OCI-LY7 (cell line): ENCODE results near the gene NAB2. TPM values are rescaled to one million over a fixed set of nuclear protein-coding genes. Genes with fewer than 3 reads are reported as not detected.

Experiments used
- BruUV-seq: library from RNA; stranded (reverse); fragments of 400-500 nt; replicated peaks from 2 replicates; lab custom pipeline; 2021; lab: Mats Ljungman, UMichigan
- CTCF ChIA-PET: fragments of 300-600 bp; sonication (Branson Sonifier 250); formaldehyde crosslinking; loops from one replicate; lab custom pipeline; 2022; ENCODE audit warnings: antibody characterized with exemption; ENCODE audit not compliant: unreplicated experiment; lab: Charles Lee
- POLR2A ChIA-PET: fragments of 300-600 bp; sonication (Branson Sonifier 250); formaldehyde crosslinking; loops from one replicate; lab custom pipeline; 2022; ENCODE audit warnings: antibody characterized with exemption; lab: Charles Lee
- DNase-seq: peaks from one replicate; pipeline ENCODE4 v3.0.0-alpha.2; 2015; ENCODE audit warnings: low spot score
- H2AFZ ChIP-seq: fragments of 200-600 bp; sonication (generic), shearing (Covaris generic); 2 replicates; pipeline ENCODE4 v1.6.1; 2014; ENCODE audit warnings: mild to moderate bottlenecking, antibody characterized with exemption, low read length, moderate library complexity
- H3K27ac ChIP-seq: fragments of 200-600 bp; sonication (generic); 2 replicates; pipeline ENCODE4 v1.5.1; 2014; ENCODE audit warnings: mixed run types, low read depth, mild to moderate bottlenecking, moderate library complexity, low read length, inconsistent platforms; ENCODE audit not compliant: poor library complexity, severe bottlenecking
- H3K36me3 ChIP-seq: fragments of 200-600 bp; sonication (generic); 2 replicates; pipeline ENCODE4 v1.6.1; 2014; ENCODE audit warnings: mild to moderate bottlenecking, antibody characterized with exemption, low read length, moderate library complexity, mixed read lengths; ENCODE audit not compliant: insufficient read depth
- H3K4me1 ChIP-seq: fragments of 200-600 bp; sonication (generic); 2 replicates; pipeline ENCODE4 v1.5.1; 2014; ENCODE audit warnings: mild to moderate bottlenecking, low read length; ENCODE audit not compliant: insufficient read depth, poor library complexity, severe bottlenecking
- H3K4me2 ChIP-seq: fragments of 200-600 bp; sonication (generic); 2 replicates; pipeline ENCODE4 v1.6.1; 2014; ENCODE audit warnings: mild to moderate bottlenecking, low read length
- H3K4me3 ChIP-seq: fragments of 200-600 bp; sonication (generic); 2 replicates; pipeline ENCODE4 v1.5.1; 2014; ENCODE audit warnings: mild to moderate bottlenecking, low read depth, low read length; ENCODE audit not compliant: poor library complexity, severe bottlenecking
- H3K79me2 ChIP-seq: fragments of 200-600 bp; sonication (generic); 2 replicates; pipeline ENCODE4 v1.6.1; 2016; ENCODE audit warnings: low read depth, mild to moderate bottlenecking, low read length, moderate library complexity, mixed read lengths; ENCODE audit not compliant: insufficient read depth
- H3K9me2 ChIP-seq: fragments of 200-600 bp; sonication (generic); 2 replicates; pipeline ENCODE4 v1.6.1; 2016; ENCODE audit warnings: mild to moderate bottlenecking, low read length, mixed read lengths; ENCODE audit not compliant: insufficient read depth
- H3K9me3 ChIP-seq: fragments of 200-600 bp; sonication (generic); 2 replicates; pipeline ENCODE4 v1.6.1; 2014; ENCODE audit warnings: mild to moderate bottlenecking, mixed run types, low read length, mixed read lengths
- H4K20me1 ChIP-seq: fragments of 200-600 bp; sonication (generic); 2 replicates; pipeline ENCODE4 v1.6.1; 2014; ENCODE audit warnings: mild to moderate bottlenecking, antibody characterized with exemption, low read length, moderate library complexity, mixed read lengths; ENCODE audit not compliant: insufficient read depth
- EZH2phosphoT487 ChIP-seq: fragments of 200-600 bp; sonication (generic); IDR thresholded peaks from 2 replicates; pipeline ENCODE4 v1.6.1; 2018; ENCODE audit warnings: low read depth, borderline replicate concordance, mild to moderate bottlenecking, mixed run types, antibody characterized with exemption, low read length, moderate library complexity, mixed read lengths
- intact Hi-C: fragments of 100-400 bp; cut with micrococcal nuclease; formaldehyde crosslinking; loops from one replicate; pipeline ENCODE4 v1.10.0; 2022; ENCODE audit not compliant: unreplicated experiment
- total RNA-seq, 2 experiments: library from RNA; depleted of rRNA in 1 of 2; stranded (reverse); fragments of >200 nt in 1 of 2; shearing (Covaris generic) in 1 of 2; gene quantifications; 2 replicates each; pipeline ENCODE4 v1.2.3, GENCODE V29; 2014 to 2022
- TF ChIP-seq, protein P1 (sequence below): fragments of 200-600 bp; sonication (generic); conservative IDR thresholded peaks from 2 replicates; pipeline ENCODE4 v1.5.1; 2014; ENCODE audit warnings: mild to moderate bottlenecking, antibody characterized with exemption, low read length, moderate library complexity, mixed read lengths

The NAB2 gene
- total RNA-seq, 2 experiments from 2014 or later = 6.8 to 8.5 TPM

GRCh38 chr12:57040750-57041149 lies 48.2 kb upstream of the NAB2 start:
- Histone ChIP-seq H3K9me3 (no peaks in the 10 kb centered on the region), H3K79me2 (no peaks in the 10 kb centered on the region), H3K4me2 (no peak overlapping the region), H3K4me1 (no peaks in the 10 kb centered on the region), H3K4me3 (no peak overlapping the region), H2AFZ (no peak overlapping the region), H4K20me1 (no peaks in the 10 kb centered on the region), H3K9me2 (no peaks in the 10 kb centered on the region), H3K27ac (no peak overlapping the region), H3K36me3 (no peaks in the 10 kb centered on the region)
- TF ChIP-seq, protein P1, sequence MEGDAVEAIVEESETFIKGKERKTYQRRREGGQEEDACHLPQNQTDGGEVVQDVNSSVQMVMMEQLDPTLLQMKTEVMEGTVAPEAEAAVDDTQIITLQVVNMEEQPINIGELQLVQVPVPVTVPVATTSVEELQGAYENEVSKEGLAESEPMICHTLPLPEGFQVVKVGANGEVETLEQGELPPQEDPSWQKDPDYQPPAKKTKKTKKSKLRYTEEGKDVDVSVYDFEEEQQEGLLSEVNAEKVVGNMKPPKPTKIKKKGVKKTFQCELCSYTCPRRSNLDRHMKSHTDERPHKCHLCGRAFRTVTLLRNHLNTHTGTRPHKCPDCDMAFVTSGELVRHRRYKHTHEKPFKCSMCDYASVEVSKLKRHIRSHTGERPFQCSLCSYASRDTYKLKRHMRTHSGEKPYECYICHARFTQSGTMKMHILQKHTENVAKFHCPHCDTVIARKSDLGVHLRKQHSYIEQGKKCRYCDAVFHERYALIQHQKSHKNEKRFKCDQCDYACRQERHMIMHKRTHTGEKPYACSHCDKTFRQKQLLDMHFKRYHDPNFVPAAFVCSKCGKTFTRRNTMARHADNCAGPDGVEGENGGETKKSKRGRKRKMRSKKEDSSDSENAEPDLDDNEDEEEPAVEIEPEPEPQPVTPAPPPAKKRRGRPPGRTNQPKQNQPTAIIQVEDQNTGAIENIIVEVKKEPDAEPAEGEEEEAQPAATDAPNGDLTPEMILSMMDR = no peak
- no peak for TF ChIP-seq EZH2phosphoT487
- no TSS peak for BruUV-seq
- CTCF ChIA-PET = interaction anchor here (1.0 kb wide), 1 partner anchor 9 kb away, joined by 3 read pairs; no protein-coding TSS in a partner anchor
- no peak for DNase-seq
- intact Hi-C loops = no loop called here
- POLR2A ChIA-PET = interaction anchor here (1.2 to 1.5 kb wide), 2 partner anchors 11 to 19 kb away, joined by 3 to 5 read pairs; no protein-coding TSS in a partner anchor

DNA sequence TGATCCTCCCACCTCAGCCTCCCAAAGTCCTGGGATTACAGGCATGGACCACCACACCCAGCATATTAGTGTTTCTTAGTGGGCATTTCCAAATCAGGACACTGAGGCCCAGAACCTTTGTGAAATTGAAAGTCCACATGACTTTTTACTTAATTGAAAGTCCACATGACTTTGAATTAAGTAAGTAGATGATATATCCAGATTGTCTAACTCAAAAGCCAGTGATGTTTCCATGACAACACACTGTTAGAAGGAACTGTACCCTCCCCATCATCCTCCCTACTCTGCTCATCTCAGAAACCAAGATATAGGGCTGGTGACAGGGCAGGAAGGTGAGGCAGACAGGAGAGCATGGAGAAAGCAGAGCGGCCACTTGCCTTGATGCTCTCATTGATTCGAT lies 46.2 kb upstream of the NAB2 start:
- CTCF ChIA-PET = interaction anchor here (0.9 kb wide), 1 partner anchor 8 kb away, joined by 3 read pairs; no protein-coding TSS in a partner anchor
- POLR2A ChIA-PET = interaction anchor here (0.6 to 0.9 kb wide), 3 partner anchors 16 to 214 kb away, joined by 3 to 4 read pairs (median 3); no protein-coding TSS in a partner anchor

DNA sequence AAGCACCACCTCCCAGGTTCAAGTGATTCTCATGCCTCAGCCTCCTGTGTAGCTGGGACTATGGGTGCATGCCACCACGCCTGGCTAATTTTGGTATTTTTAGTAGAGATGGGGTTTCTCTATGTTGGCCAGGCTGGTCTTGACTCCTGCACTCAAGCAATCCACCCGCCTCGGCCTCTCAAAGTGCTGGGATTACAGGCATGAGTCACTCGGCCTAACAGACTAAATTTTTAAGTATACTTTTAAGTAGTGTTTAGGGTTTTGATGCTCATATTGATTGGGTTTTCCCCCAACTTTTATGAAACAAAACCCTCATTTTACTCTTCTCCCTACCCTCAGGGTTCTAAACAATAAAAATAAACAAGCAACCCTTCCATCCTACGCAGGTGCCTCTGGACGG lies 44.4 kb upstream of the NAB2 start:
- Histone ChIP-seq H4K20me1 (no peaks in the 10 kb centered on the region), H3K4me3 (no peak overlapping the region), H3K9me3 (no peaks in the 10 kb centered on the region), H3K4me1 (peaks cover 5% of the 10 kb centered on the region), H3K36me3 (no peaks in the 10 kb centered on the region), H3K27ac (no peak overlapping the region), H3K9me2 (no peaks in the 10 kb centered on the region), H2AFZ (no peak overlapping the region), H3K4me2 (no peak overlapping the region), H3K79me2 (no peaks in the 10 kb centered on the region)
- intact Hi-C loops = no loop called here
- TF ChIP-seq EZH2phosphoT487 = no peak
- TF ChIP-seq, protein P1 = no peak
- no peak for DNase-seq
- CTCF ChIA-PET = no interaction called here
- no TSS peak for BruUV-seq
- POLR2A ChIA-PET = no interaction called here

More for the DNA sequence above, 46.2 kb upstream of the NAB2 start:
- Histone ChIP-seq H3K4me3 (no peak overlapping the region), H3K27ac (no peak overlapping the region), H3K9me2 (no peaks in the 10 kb centered on the region), H3K4me1 (peaks cover 5% of the 10 kb centered on the region), H3K79me2 (no peaks in the 10 kb centered on the region), H3K9me3 (no peaks in the 10 kb centered on the region), H3K4me2 (no peak overlapping the region), H4K20me1 (no peaks in the 10 kb centered on the region), H2AFZ (no peak overlapping the region), H3K36me3 (no peaks in the 10 kb centered on the region)
- TF ChIP-seq, protein P1 = no peak
- TF ChIP-seq EZH2phosphoT487 = no peak
- DNase-seq = no peak
- intact Hi-C loops = no loop called here
- no TSS peak for BruUV-seq
